Measurements from ENCODE around the gene EEA1. TPM values are rescaled to one million over a fixed set of nuclear protein-coding genes. Genes with fewer than 3 reads are reported as not detected.

The EEA1 gene
- total RNA-seq (2022), result 25.5 and 27.4 TPM in 2 replicates
- percentile 80 among the genes with signal in this experiment for Bru-seq, nascent RNA
- percentile 84 among the genes with signal in this experiment for BruChase-seq, experiment 1, labeled RNA remaining after a 6-hour chase
- percentile 75 among the genes with signal in this experiment for BruChase-seq, experiment 2, labeled RNA remaining after a 2-hour chase
- long read RNA-seq, full-length matches to known transcripts, result 1 of 7 reads
- long read RNA-seq, partial matches to known transcripts, result 3 of 7 reads
- long read RNA-seq, other reads (novel, unspliced or antisense), result 3 of 7 reads

GRCh38 chr12:92928962-92929915 is at the start of gene EEA1:
TSS of gene EEA1 (minus strand) at chr12:92929295. CDS start at chr12:92929066, 229 bp downstream.
- intact Hi-C loops (cut with micrococcal nuclease; ENCODE audit: unreplicated experiment), result loop anchor here (5.0 kb wide), 1 partner anchor 142 kb away; no protein-coding TSS in a partner anchor
- no peaks in the 10 kb centered on the region for H3K27me3 Mint-ChIP-seq (ENCODE audit: unreplicated experiment)
- CTCF ChIA-PET, result interaction anchor here (0.7 to 2.1 kb wide), 8 partner anchors 14 to 1936 kb away, joined by 3 to 6 read pairs (median 4); no protein-coding TSS in a partner anchor
- DNase-seq, result peak; percentile 98
- H3K9me3 Mint-ChIP-seq (ENCODE audit: low read depth, unreplicated experiment), result no peaks in the 10 kb centered on the region
- H3K4me3 Mint-ChIP-seq (ENCODE audit: low read depth, unreplicated experiment), result peak within 1 kb of the TSS; percentile 78
- peak within 1 kb of the TSS; percentile 95 for H3K27ac Mint-ChIP-seq (ENCODE audit: unreplicated experiment)
- TF ChIP-seq CTCF (IDR thresholded peaks at IDR 0.05; ENCODE audit: unreplicated experiment), result no peak
- H3K4me1 Mint-ChIP-seq (ENCODE audit: low read depth, unreplicated experiment), result peaks cover 41% of the 10 kb centered on the region
- H3K36me3 Mint-ChIP-seq (ENCODE audit: insufficient read depth, unreplicated experiment), result peaks cover 28% of the 10 kb centered on the region
- no TSS peak for BruUV-seq (replicated peaks)

- H3K27me3 Mint-ChIP-seq (ENCODE audit: unreplicated experiment), result no peaks in the 10 kb centered on the region
Measured at GRCh38 chr12:92978607-92979006, 49.5 kb upstream of the EEA1 start.

GRCh38 chr12:92977326-92977725 is 48.2 kb upstream of the EEA1 start:
- Mint-ChIP-seq H3K9me3 (ENCODE audit: low read depth, unreplicated experiment) (no peaks in the 10 kb centered on the region), H3K27me3 (ENCODE audit: unreplicated experiment) (no peaks in the 10 kb centered on the region), H3K27ac (ENCODE audit: unreplicated experiment) (no peak overlapping the region), H3K4me3 (ENCODE audit: low read depth, unreplicated experiment) (no peak overlapping the region), H3K4me1 (ENCODE audit: low read depth, unreplicated experiment) (peaks cover 5% of the 10 kb centered on the region), H3K36me3 (ENCODE audit: insufficient read depth, unreplicated experiment) (no peaks in the 10 kb centered on the region)
- CTCF ChIA-PET, result no interaction called here
- DNase-seq, result no peak
- no TSS peak for BruUV-seq (replicated peaks)
- TF ChIP-seq CTCF (IDR thresholded peaks at IDR 0.05; ENCODE audit: unreplicated experiment), result no peak
- intact Hi-C loops (cut with micrococcal nuclease; ENCODE audit: unreplicated experiment), result no loop called here

More at GRCh38 chr12:92978607-92979006, 49.5 kb upstream of the EEA1 start:
- DNase-seq, result no peak
- no TSS peak for BruUV-seq (replicated peaks)
- Mint-ChIP-seq H3K27ac (ENCODE audit: unreplicated experiment) (no peak overlapping the region), H3K36me3 (ENCODE audit: insufficient read depth, unreplicated experiment) (no peaks in the 10 kb centered on the region), H3K9me3 (ENCODE audit: low read depth, unreplicated experiment) (peaks cover 2% of the 10 kb centered on the region), H3K4me3 (ENCODE audit: low read depth, unreplicated experiment) (no peak overlapping the region), H3K4me1 (ENCODE audit: low read depth, unreplicated experiment) (no peaks in the 10 kb centered on the region)
- no peak for TF ChIP-seq CTCF (IDR thresholded peaks at IDR 0.05; ENCODE audit: unreplicated experiment)
- CTCF ChIA-PET, result no interaction called here
- intact Hi-C loops (cut with micrococcal nuclease; ENCODE audit: unreplicated experiment), result no loop called here

GRCh38 chr12:92974759-92975158 is 45.7 kb upstream of the EEA1 start:
- Mint-ChIP-seq H3K4me3 (ENCODE audit: low read depth, unreplicated experiment) (no peak overlapping the region), H3K36me3 (ENCODE audit: insufficient read depth, unreplicated experiment) (peaks cover 8% of the 10 kb centered on the region), H3K4me1 (ENCODE audit: low read depth, unreplicated experiment) (peaks cover 19% of the 10 kb centered on the region), H3K9me3 (ENCODE audit: low read depth, unreplicated experiment) (no peaks in the 10 kb centered on the region), H3K27ac (ENCODE audit: unreplicated experiment) (no peak overlapping the region), H3K27me3 (ENCODE audit: unreplicated experiment) (no peaks in the 10 kb centered on the region)
- no peak for TF ChIP-seq CTCF (IDR thresholded peaks at IDR 0.05; ENCODE audit: unreplicated experiment)
- BruUV-seq (replicated peaks), result no TSS peak
- CTCF ChIA-PET, result no interaction called here
- no peak for DNase-seq
- intact Hi-C loops (cut with micrococcal nuclease; ENCODE audit: unreplicated experiment), result loop anchor here (5.0 kb wide), 1 partner anchor 187 kb away; no protein-coding TSS in a partner anchor

Data from Calu3 (cell line).